IPS-11a (cell line): ENCODE results near the gene LCLAT1.
"Not testable (repeated sequence)": the region's sequence is repeated elsewhere in the genome, so short reads cannot be mapped to it uniquely, and the experiment has no call there.

Experiments used
- H3K4me3 ChIP-seq: one replicate; pipeline ENCODE4 v1.5.1; 2013; ENCODE audit warnings: low read depth, low read length, control low read depth

Gene LCLAT1

DNA sequence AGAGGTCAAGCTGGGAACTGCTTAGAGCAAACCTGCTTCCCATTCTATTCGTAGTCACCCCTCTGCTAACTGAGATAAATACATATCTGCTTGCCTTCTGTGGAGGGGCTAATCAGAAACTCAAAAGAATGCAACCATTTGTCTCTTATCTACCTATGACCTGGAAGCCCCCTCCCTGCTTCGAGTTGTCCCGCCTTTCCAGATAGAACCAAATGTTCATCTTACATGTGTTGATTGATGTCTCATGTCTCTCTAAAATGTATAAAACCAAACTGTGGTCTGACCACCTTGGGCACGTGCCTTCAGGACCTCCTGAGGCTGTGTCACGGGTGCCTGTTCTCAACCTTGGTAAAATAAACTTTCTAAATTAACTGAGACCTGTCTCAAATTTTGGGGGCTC, 66.6 kb downstream of the LCLAT1 start:
- not testable (repeated sequence) for H3K4me3 ChIP-seq

DNA sequence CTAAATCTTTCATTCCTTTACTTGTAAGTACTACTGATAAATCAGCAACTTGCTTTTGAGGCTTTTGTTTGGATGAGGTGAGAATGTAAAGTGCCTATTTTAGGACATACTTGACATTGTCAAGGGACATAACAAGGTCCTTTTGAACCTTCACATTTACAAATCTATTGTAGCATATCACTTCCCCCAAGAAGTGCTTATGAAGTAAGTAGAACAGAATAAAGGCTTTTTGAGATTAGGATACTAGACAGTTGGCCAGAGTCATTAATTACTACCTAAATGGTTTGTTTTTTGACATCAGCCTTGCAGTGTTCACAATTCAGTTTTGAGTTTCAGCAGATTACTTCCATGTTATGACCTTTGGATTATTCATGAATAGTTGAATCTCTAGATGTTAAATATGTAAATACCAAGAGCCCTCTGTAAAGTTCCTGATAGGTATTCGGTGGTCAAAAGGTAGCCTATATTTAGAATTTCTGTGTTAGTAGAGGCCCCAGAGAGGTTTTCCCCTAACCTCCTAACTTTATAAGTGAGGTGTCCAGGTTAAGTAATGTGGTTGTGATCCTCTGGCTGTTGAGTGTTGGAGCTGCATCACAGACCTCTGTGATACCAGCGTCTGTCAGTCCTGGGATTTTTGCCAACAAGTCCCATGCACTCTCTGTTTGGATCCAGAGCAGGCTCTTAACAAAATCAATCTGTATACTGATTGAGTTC, 67.2 kb downstream of the LCLAT1 start:
- no peak overlapping the region for H3K4me3 ChIP-seq

DNA sequence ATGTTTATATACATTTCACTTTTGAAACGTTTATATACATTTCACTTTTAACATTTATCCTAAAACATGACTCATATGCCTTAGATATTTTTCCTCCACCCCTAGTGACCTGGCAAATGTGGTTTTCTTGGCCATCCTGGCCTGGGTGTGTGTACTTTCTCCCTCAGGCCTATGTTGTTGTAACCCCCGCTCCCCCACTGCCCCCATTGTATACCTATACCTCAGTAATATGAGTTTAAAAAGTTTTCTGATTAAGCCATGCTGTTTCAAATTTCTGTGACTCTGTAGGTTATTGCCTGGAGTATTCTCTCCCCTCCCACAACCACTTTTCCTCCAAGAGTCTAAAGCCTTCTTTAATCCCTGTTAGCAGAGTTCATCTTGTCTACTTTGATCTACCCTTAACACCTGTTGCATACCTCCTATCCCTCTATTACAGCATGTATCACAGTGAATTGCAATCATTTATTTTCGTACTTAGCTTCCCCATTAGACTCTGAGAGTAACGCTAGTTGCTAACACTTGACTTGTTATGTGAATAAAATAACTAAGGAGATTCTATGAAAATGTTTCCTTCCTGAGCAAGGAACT, 67.9 kb downstream of the LCLAT1 start:
- no peak overlapping the region for H3K4me3 ChIP-seq

DNA sequence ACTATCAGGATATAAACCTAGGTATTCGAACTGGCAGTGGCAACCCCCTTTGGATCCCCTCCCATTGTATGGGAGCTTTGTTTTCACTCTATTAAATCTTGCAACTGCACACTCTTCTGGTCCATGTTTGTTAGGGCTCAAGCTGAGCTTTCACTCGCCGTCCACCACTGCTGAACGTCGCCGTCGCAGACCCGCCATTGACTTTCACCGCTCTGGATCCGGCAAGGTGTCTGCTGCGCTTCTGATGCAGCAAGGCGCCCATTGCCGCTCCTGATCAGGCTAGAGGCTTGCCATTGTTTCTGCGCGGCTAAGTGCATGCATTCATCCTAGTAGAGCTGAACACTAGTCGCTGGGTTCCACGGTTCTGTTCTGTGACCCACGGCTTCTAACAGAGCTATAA, 69.1 kb downstream of the LCLAT1 start:
- no peak overlapping the region for H3K4me3 ChIP-seq

DNA sequence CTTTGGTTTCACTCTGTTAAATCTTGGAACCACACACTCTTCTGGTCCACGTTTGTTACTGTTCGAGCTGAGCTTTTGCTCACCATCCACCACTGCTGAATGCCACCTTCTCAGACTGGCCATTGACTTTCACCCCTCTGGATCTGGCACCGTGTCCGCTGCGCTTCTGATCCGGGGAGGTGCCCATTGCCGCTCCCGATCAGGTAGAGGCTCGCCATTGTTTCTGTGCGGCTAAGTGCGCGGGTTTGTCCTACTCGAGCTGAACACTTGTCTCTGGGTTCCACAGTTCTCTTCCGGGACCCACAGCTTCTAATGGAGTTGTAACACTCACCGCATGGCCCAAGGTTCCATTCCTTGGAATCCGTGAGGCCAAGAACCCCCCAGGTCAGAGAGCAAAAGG, 72.8 kb downstream of the LCLAT1 start:
- H3K4me3 ChIP-seq, result no peak overlapping the region

DNA sequence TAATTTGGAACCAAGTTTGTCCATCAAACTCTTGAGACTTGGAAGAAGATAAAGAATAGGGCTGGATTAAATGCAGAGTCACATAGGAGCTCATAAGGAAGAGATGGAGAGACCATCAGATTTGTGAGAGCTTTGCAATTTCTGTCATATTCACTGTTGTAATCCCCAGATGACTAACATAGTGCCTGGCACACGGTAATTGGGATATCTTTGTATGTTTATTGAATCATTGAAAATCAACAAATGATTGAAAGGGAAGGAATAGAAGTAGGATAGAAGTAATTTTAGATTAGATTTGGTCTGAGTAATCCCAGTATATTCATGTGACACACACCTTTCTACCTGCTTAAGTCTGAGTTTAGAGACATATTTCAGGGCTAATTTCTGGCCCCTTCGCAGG, 75.4 kb downstream of the LCLAT1 start:
- no peak overlapping the region for H3K4me3 ChIP-seq

DNA sequence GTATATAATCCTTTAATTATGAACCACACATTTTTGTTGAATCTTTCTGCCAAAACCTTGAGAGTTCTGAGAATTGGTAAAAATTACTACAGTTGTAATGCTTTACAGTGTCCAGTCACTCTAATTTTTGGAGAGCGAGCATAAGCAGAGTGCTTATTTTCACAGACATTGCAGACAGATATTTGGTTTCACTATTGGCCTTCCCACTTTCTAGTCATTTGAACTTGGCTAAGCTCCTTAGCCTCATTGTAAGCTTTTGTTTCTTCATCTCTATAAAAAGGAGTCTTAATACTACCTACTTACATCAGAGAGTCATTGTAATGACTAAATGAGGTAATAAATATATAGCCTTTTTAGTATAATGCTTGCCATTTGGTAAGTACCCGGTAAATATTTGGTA, 80.4 kb downstream of the LCLAT1 start:
- no peak overlapping the region for H3K4me3 ChIP-seq

DNA sequence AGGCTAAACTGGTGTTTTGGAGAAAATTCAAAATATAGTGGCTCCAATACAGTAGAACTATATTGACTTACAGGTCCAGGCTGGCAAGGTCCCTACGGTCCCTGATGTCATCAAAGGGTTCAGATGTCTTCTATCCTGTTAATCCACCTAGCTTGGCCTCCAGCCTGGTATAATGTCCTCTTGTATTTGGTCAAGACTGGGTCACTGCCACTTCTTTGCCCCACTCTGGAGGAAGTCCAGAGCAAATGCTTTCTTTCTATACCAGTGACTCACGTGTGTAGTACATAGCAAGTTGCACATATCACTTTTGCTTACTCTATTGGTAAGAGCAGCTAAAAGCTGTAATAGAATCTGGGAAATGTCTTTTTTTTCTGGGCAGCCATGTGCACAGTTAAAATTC, 80.8 kb downstream of the LCLAT1 start:
- no peak overlapping the region for H3K4me3 ChIP-seq

DNA sequence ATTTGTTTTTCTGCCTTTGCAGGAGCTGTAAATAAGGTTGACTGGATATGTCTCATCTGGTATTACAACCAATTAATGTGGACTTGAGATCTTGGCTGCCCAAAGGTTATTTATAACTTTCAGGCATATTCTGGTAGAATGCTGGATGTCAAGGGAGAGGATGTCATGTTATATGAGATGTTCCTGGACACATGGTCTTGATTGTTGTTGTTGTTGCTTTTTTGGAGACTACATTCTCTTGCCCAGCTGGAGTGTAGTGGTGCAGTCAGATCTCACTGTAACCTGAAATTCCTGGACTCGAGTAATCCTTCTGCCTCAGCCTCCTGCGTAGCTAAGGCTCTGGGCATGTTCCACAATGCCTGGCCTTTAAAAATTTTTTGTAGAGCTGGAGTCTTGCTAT, 83.3 kb downstream of the LCLAT1 start:
- no peak overlapping the region for H3K4me3 ChIP-seq

DNA sequence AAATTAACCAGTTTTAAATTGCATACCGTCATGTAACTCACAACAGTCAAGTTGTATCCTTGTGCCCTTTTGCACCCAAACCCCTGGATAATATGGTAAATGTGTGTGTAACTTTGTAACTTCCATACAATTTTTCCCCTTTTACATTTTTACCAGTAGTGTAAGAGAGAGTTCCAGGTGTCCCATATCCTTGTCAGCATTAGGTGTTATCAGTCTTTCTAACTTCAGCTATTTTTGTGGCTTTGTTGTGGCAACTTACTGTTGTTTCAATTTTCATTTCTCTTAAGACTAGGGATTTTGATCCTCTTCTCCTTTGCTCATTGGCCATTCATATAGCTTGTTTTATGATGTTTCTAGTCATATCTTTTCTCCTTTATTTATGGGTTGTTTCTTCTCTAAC, 94.6 kb downstream of the LCLAT1 start:
- H3K4me3 ChIP-seq, result no peak overlapping the region

DNA sequence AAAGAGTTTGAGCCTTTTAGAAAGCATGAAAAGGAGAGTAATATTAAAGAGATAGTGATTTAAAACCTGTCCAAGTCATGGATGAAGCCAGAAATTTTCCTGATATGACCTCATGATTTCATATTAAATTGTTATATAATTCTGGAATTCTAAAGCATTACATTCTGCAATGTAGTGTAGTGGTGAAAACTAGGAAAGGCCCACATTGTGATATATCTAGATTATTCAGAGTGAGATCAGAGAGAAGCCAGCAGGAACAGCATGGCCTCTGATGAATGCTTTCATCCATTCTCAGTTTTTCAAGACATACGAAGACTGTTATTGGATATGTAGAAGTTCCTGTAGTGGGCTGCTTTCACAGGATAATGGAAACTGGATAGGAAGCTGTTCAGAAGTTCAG, 98.8 kb downstream of the LCLAT1 start:
- H3K4me3 ChIP-seq, result no peak overlapping the region

DNA sequence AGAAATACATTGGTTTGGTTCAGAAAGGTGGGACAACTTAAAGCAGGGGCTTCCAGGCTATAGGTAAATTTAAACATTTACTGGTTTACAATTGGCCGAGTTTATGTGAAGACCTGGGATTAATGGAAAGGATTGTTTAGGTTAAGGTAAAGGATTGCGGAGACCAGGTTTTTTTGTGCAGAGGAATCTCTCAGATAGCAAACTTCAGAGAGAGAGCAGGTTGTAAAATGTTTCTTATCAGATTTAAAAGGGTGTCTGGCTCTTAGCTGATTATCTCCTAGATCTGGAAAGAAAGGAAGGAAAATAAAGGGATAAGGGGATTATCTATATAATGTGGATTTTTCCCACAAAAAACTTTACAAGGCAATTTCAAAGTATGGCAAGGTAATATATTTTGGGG, 101.3 kb downstream of the LCLAT1 start:
- H3K4me3 ChIP-seq, result no peak overlapping the region

DNA sequence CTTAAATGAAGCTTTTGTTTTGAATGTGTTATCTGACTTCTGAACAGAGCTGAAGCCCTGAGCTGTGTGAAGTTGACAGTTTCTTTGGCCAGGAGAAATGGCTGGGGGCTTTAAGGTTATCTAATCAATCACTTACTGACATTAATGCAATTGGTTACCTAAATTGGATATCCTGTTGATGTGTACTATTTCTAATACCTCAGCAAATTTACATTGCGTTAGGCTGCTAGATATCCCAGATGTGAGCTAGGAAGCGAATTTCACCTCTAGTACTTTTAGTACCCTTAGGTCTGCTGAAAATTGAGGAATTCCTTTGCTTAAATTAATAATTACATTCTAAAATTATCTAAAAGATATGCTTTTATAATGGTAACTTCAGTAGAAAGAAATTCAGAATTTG, 102.0 kb downstream of the LCLAT1 start:
- H3K4me3 ChIP-seq, result no peak overlapping the region

DNA sequence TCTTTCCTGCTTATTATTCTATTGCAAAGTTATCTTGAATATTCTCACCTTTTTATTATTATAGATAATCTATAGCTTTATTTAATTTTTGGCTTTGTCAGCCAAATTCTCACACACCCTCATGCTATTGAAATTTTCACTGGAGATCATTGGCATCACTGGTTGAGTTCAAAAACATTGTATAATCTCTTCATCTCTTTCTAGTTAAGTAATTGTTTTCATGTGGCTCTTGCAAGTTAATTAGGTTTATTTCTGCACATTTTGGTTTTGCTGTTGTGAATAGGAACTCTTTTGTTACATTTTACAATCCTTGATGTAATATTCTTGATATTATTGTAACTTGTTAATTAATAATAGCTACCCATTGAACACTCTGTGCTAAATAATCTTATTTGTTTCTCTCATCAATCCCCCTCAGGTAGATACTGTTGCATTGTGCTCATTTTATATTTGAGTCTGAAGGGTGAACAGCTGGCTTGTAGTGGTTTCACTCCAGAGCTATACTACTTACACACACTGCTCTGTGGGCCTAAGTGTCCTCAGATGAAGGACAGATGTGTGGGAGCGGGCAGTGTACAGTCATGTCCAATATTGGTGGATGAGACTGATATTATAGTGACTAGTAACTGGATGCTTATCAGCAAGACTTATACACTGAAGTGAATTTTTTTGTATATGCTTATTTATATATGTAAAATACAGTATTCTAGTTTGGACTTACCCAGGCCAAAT, 112.7 kb downstream of the LCLAT1 start:
- H3K4me3 ChIP-seq, result no peak overlapping the region

DNA sequence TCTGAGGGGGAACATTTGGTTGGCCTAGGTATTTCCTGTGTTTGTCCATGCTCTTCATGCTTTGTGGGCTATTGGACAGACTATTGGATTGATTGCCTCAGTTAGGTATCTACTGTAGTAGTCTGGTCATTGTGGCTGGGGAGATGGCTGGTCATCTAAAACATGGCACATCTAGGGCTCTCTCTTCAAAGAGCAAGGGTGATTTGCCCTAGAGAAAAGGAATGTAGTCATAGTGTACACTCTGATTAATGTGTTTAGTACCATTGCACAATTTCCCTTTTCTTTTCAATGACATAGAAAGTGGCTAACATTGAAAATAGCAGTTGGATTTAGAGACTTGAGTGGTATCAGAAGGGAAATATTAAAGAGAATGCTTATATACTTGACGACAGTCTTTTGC, 114.3 kb downstream of the LCLAT1 start:
- no peak overlapping the region for H3K4me3 ChIP-seq

DNA sequence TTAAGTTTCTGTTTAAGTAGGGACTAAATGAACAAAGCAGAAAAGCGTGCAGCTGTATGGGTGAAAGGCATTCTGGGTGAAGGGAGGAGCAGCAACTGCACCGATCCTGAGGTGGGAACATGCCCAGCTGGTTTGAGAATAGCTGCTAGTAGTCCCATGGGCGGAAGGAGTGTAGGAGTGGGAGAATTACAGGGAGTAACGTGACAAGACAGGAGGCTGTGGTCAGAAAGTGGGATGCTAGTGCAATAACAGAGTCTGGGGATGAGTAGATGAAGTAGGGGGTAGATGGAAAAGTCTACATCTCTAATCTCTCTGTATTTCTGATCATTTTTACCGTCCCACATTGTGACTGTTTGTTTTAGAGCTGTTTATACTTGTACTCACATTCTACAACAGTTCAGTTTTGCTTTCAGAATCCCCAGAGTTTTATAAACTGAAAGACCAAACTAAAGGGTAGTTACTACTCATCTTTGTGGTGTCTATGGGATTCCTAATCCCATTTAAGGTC, 118.9 kb downstream of the LCLAT1 start:
- no peak overlapping the region for H3K4me3 ChIP-seq

DNA sequence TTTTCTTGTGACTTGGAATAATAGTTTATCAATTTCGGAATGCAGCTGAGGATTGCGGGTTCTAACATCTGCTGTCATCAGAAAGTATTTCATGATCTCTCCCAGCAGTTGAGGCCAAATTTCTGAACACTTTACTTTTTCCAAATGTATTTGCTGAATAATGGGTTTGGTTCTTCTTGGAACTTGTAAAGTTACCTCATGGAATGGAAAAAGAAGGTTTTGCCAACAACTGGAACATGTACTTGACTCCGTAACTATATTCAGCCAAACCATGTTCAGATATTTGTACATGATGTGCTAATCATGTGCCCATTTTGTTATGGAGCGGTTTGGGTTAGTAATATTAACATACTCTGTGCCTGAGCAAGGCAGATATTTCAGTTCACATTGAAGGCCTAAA, 119.6 kb downstream of the LCLAT1 start:
- H3K4me3 ChIP-seq, result no peak overlapping the region

DNA sequence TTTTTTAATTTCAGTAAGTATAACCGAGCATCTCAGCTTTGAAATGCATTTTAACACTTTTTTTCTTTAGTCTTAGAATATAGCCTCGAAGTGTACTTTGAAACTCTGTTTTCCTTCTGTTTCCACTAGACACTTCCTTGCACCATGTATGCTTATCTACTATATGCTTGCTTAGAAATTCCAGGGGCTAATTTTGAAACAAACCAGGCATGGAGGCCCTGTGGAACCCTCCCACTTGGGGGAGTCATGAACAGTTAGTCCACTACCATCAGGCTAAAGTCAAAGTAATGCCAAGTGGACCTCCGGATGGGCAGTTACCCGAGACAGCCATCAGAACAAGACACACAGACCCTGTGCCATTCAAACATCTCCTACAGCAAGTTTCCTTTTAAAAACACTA, 120.3 kb downstream of the LCLAT1 start:
- no peak overlapping the region for H3K4me3 ChIP-seq

DNA sequence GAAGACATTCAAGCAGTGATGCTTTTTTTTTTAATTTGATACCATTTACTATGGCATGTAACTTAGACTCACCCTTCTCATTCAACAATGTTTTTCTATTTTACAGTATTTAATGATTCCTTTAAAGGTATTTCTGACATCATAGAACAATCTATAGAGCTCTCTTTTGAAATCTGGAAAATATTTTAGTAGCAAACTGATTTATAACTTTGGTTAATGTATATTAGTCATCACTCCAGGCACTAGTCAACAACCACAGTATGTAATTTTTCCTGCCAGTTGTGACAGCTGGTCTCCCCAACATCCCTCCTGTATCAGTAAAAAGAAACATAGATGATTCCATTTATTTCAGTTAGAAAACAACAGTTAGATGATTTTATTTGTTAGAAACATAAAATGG, 122.9 kb downstream of the LCLAT1 start:
- H3K4me3 ChIP-seq, result no peak overlapping the region

DNA sequence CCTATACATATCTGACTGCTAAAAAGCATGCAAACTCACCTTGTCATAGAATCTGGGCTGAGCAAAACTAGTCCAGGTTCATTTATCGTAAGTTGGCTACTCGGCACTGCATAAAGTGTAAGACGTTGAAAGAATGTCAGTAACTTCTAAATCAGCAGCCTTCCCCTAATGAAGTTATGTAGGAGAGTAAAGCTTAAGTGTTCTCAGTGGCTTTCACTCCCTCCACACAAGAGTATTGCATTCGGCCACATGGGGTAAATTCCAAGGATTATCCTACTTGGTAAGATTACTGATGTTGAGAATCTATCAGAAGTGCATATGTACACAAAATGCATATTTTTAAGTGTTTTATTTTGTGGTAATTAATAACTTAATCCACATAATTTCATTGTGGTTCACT, 130.1 kb downstream of the LCLAT1 start:
- no peak overlapping the region for H3K4me3 ChIP-seq

DNA sequence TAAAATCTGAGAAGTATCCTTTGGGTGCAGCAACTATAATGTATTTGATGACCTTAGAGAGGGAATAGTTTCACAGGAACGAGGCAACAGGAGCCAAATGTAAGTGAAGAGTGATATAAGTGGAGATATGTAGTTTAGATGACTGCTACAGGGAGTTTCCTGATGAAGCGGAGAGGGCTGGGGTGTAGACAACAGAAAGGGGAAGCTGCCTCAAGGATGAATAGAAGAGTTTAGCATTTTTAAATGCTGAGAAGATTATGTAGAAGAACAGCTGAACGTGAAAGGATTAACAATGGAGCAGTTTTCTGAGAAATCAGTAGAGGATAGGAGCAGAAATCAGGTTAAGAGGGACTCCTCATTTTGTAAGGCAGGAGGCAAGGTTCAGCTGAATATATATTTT, 133.3 kb downstream of the LCLAT1 start:
- no peak overlapping the region for H3K4me3 ChIP-seq

DNA sequence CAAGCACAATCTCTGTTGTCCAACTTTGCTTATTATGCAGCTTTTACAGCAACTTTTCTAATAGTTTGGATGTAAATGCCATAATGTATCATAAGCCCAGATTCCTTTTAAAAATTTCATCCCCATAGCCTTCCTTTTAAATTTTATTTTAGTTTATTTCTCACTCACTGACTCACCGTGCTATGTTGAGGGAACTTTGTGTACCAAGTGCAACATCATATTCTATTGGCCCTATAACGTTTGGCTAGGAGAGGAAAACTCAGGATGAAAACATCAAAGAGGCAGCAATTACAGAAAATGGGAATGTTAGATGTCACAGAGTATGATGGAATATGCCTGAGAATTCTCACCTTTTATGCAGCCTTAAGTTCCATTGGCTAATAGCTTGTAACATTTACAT, 135.5 kb downstream of the LCLAT1 start:
- no peak overlapping the region for H3K4me3 ChIP-seq
